ENCODE data around the gene CCNL2.
"Not testable (repeated sequence)": the region's sequence is repeated elsewhere in the genome, so short reads cannot be mapped to it uniquely, and the experiment has no call there.

Gene CCNL2

GRCh38 chr1:1388078-1388472 is 11.1 kb downstream of the CCNL2 start:
- Histone ChIP-seq H3K36me3 (ENCODE audit: insufficient read depth) (peaks cover 54% of the 10 kb centered on the region; the same call in 1 of the 2 replicates), H3K79me2 (ENCODE audit: insufficient read depth, low read depth) (peaks cover 2% of the 10 kb centered on the region; the same call in 1 of the 2 replicates), H3K4me2 (no peak overlapping the region), H2AFZ (ENCODE audit: low read depth) (no peak overlapping the region), H3K9ac (no peak overlapping the region), H4K20me1 (ENCODE audit: insufficient read depth) (no peaks in the 10 kb centered on the region), H3K4me3 (IDR thresholded peaks at IDR 0.05; ENCODE audit: insufficient read depth, low read depth, low read length) (no peak overlapping the region), H3K4me1 (ENCODE audit: low read depth, poor library complexity, severe bottlenecking) (no peaks in the 10 kb centered on the region), H3K27ac (no peak overlapping the region), H3K27me3 (ENCODE audit: insufficient read depth, low read depth) (no peaks in the 10 kb centered on the region)
- TF ChIP-seq, protein P1, sequence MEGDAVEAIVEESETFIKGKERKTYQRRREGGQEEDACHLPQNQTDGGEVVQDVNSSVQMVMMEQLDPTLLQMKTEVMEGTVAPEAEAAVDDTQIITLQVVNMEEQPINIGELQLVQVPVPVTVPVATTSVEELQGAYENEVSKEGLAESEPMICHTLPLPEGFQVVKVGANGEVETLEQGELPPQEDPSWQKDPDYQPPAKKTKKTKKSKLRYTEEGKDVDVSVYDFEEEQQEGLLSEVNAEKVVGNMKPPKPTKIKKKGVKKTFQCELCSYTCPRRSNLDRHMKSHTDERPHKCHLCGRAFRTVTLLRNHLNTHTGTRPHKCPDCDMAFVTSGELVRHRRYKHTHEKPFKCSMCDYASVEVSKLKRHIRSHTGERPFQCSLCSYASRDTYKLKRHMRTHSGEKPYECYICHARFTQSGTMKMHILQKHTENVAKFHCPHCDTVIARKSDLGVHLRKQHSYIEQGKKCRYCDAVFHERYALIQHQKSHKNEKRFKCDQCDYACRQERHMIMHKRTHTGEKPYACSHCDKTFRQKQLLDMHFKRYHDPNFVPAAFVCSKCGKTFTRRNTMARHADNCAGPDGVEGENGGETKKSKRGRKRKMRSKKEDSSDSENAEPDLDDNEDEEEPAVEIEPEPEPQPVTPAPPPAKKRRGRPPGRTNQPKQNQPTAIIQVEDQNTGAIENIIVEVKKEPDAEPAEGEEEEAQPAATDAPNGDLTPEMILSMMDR (conservative IDR thresholded peaks at IDR 0.05; ENCODE audit: low read depth, low read length), result no peak

- no peak overlapping the region for H3K4me3 ChIP-seq (IDR thresholded peaks at IDR 0.05; ENCODE audit: insufficient read depth, low read depth, low read length)
- no peak overlapping the region for H3K4me2 ChIP-seq
- H3K27ac ChIP-seq, result no peak overlapping the region
- no peaks in the 10 kb centered on the region for H4K20me1 ChIP-seq (ENCODE audit: insufficient read depth)
- H3K27me3 ChIP-seq (ENCODE audit: insufficient read depth, low read depth), result no peaks in the 10 kb centered on the region
- H3K79me2 ChIP-seq (ENCODE audit: insufficient read depth, low read depth), result no peaks in the 10 kb centered on the region; the same call in 1 of the 2 replicates
- TF ChIP-seq, protein P1 (conservative IDR thresholded peaks at IDR 0.05; ENCODE audit: low read depth, low read length), result no peak
- H3K9ac ChIP-seq, result no peak overlapping the region
- no peaks in the 10 kb centered on the region for H3K4me1 ChIP-seq (ENCODE audit: low read depth, poor library complexity, severe bottlenecking)
- H2AFZ ChIP-seq (ENCODE audit: low read depth), result no peak overlapping the region
- H3K36me3 ChIP-seq (ENCODE audit: insufficient read depth), result peaks cover 49% of the 10 kb centered on the region; the same call in 1 of the 2 replicates
Observed at GRCh38 chr1:1387098-1388077, 11.7 kb downstream of the CCNL2 start.

GRCh38 chr1:1385931-1386330 is 13.2 kb downstream of the CCNL2 start:
- H3K9ac ChIP-seq, result no peak overlapping the region
- no peak overlapping the region for H2AFZ ChIP-seq (ENCODE audit: low read depth)
- no peaks in the 10 kb centered on the region for H3K27me3 ChIP-seq (ENCODE audit: insufficient read depth, low read depth)
- TF ChIP-seq, protein P1 (conservative IDR thresholded peaks at IDR 0.05; ENCODE audit: low read depth, low read length), result no peak
- peaks cover 37% of the 10 kb centered on the region; the same call in 1 of the 2 replicates for H3K36me3 ChIP-seq (ENCODE audit: insufficient read depth)
- no peaks in the 10 kb centered on the region for H4K20me1 ChIP-seq (ENCODE audit: insufficient read depth)
- H3K4me1 ChIP-seq (ENCODE audit: low read depth, poor library complexity, severe bottlenecking), result no peaks in the 10 kb centered on the region
- H3K4me3 ChIP-seq (IDR thresholded peaks at IDR 0.05; ENCODE audit: insufficient read depth, low read depth, low read length), result no peak overlapping the region
- H3K4me2 ChIP-seq, result no peak overlapping the region
- H3K79me2 ChIP-seq (ENCODE audit: insufficient read depth, low read depth), result no peaks in the 10 kb centered on the region
- no peak overlapping the region for H3K27ac ChIP-seq

GRCh38 chr1:1385339-1385738 is 13.8 kb downstream of the CCNL2 start:
- H2AFZ ChIP-seq (ENCODE audit: low read depth); H3K4me3 ChIP-seq (IDR thresholded peaks at IDR 0.05; ENCODE audit: insufficient read depth, low read depth, low read length); H3K4me2 ChIP-seq; H3K79me2 ChIP-seq (ENCODE audit: insufficient read depth, low read depth); H4K20me1 ChIP-seq (ENCODE audit: insufficient read depth); H3K27me3 ChIP-seq (ENCODE audit: insufficient read depth, low read depth); H3K4me1 ChIP-seq (ENCODE audit: low read depth, poor library complexity, severe bottlenecking); H3K27ac ChIP-seq; H3K9ac ChIP-seq: not testable (repeated sequence)
- peaks cover 33% of the 10 kb centered on the region; the same call in 1 of the 2 replicates for H3K36me3 ChIP-seq (ENCODE audit: insufficient read depth)

DNA sequence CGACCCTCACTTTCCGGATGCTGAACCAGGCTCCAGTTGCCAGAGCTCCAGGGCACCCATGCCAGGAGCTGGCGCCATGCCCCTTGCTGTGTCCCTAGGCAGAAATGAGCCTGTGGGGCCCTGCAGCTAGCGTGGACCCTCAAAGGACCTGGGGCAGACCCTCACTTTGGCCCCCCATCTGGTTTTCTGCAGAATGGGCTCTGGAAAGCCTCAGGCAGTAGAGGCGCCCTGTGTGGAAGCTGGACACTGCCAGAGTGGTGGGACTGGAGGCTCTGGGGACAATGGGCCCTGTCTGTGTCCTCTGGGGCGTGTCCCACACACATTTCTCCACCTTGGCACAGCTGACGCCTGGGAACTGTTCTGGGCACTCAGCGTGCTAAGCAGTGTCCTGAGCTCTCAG is 17.8 kb downstream of the CCNL2 start:
- no peak overlapping the region for H3K9ac ChIP-seq
- no peaks in the 10 kb centered on the region; the same call in 1 of the 2 replicates for H3K36me3 ChIP-seq (ENCODE audit: insufficient read depth)
- no peak overlapping the region for H2AFZ ChIP-seq (ENCODE audit: low read depth)
- no peaks in the 10 kb centered on the region for H3K4me1 ChIP-seq (ENCODE audit: low read depth, poor library complexity, severe bottlenecking)
- no peaks in the 10 kb centered on the region for H4K20me1 ChIP-seq (ENCODE audit: insufficient read depth)
- no peak overlapping the region for H3K4me3 ChIP-seq (IDR thresholded peaks at IDR 0.05; ENCODE audit: insufficient read depth, low read depth, low read length)
- no peaks in the 10 kb centered on the region for H3K79me2 ChIP-seq (ENCODE audit: insufficient read depth, low read depth)
- no peak overlapping the region for H3K27ac ChIP-seq
- TF ChIP-seq, protein P1 (conservative IDR thresholded peaks at IDR 0.05; ENCODE audit: low read depth, low read length), result no peak
- no peaks in the 10 kb centered on the region for H3K27me3 ChIP-seq (ENCODE audit: insufficient read depth, low read depth)
- H3K4me2 ChIP-seq, result no peak overlapping the region

Measured in KMS-11 (cell line).